Naive thymus-derived CD4-positive, alpha-beta T cell (primary cell): ENCODE data around the gene OCA2. TPM values are rescaled to one million over a fixed set of nuclear protein-coding genes. Genes with fewer than 3 reads are reported as not detected.

Source experiments
- ATAC-seq: fragments of 150-1000 bp; cut with Tn5 transposase; 2 replicates; pipeline ENCODE4 v1.10.0; 2021; ENCODE audit warnings: mild to moderate bottlenecking, moderate library complexity
- CTCF ChIA-PET: fragments of 350-600 bp; sonication (Branson Sonifier 250); formaldehyde crosslinking; loops from one replicate; lab custom pipeline; 2021; ENCODE audit warnings: antibody characterized with exemption; lab: Charles Lee
- POLR2A ChIA-PET: fragments of 350-600 bp; sonication (Branson Sonifier 250); formaldehyde crosslinking; loops from one replicate; lab custom pipeline; 2021; ENCODE audit warnings: antibody characterized with exemption, inconsistent platforms; lab: Charles Lee
- DNase-seq, 9 donors: peaks; one replicate each; pipeline versions ENCODE4 v3.0.0 to v3.0.0-alpha.2; 2020 to 2022; ENCODE audit warnings: mixed read lengths in 1 of 9
- H3K27ac ChIP-seq: one replicate; pipeline ENCODE4 v1.7.0; 2013; ENCODE audit warnings: mild to moderate bottlenecking, low read depth, low read length, moderate library complexity
- H3K27me3 ChIP-seq, 2 donors: one replicate each; pipeline ENCODE4 v1.7.0; 2013; ENCODE audit warnings: low read length in 2 of 2, mild to moderate bottlenecking in 2 of 2, moderate library complexity in 2 of 2; ENCODE audit not compliant: control insufficient read depth in 2 of 2, insufficient read depth in 2 of 2
- H3K36me3 ChIP-seq, 3 experiments: 1 replicate in 2 of 3; 2 replicates in 1 of 3; pipeline ENCODE4 v1.7.0; 2013; ENCODE audit warnings: low read length in 3 of 3, mild to moderate bottlenecking in 3 of 3, moderate library complexity in 1 of 3; ENCODE audit not compliant: insufficient read depth in 3 of 3, control insufficient read depth in 2 of 3
- H3K4me1 ChIP-seq, 2 donors: one replicate each; pipeline ENCODE4 v1.7.0; 2013; ENCODE audit warnings: low read length in 2 of 2, mild to moderate bottlenecking in 2 of 2, moderate library complexity in 1 of 2; ENCODE audit not compliant: control insufficient read depth in 2 of 2, insufficient read depth in 2 of 2
- H3K4me3 ChIP-seq: 2 replicates; pipeline ENCODE4 v1.7.0; 2013; ENCODE audit warnings: mild to moderate bottlenecking, low read length
- H3K9me3 ChIP-seq, 3 experiments: 1 replicate in 2 of 3; 2 replicates in 1 of 3; pipeline ENCODE4 v1.7.0; 2013; ENCODE audit warnings: low read length in 3 of 3; ENCODE audit not compliant: control insufficient read depth in 2 of 3
- H3K27ac Mint-ChIP-seq, 9 donors: one replicate each; pipeline ENCODE4 v1.8.0; 2020 to 2022; ENCODE audit warnings: mixed read lengths in 9 of 9, mild to moderate bottlenecking in 8 of 9, moderate library complexity in 5 of 9, inconsistent platforms in 2 of 9
- H3K27me3 Mint-ChIP-seq, 5 donors: one replicate each; pipeline ENCODE4 v1.8.0; 2021 to 2022; ENCODE audit warnings: mixed read lengths in 5 of 5, mild to moderate bottlenecking in 1 of 5
- H3K36me3 Mint-ChIP-seq, 5 donors: one replicate each; pipeline ENCODE4 v1.8.0; 2020 to 2022; ENCODE audit warnings: mixed read lengths in 5 of 5, mild to moderate bottlenecking in 3 of 5, inconsistent platforms in 1 of 5
- H3K4me1 Mint-ChIP-seq, 7 donors: one replicate each; pipeline ENCODE4 v1.8.0; 2020 to 2022; ENCODE audit warnings: mixed read lengths in 7 of 7, mild to moderate bottlenecking in 3 of 7, inconsistent platforms in 1 of 7
- H3K4me3 Mint-ChIP-seq, 10 donors: one replicate each; pipeline ENCODE4 v1.8.0; 2020 to 2022; ENCODE audit warnings: mild to moderate bottlenecking in 10 of 10, mixed read lengths in 10 of 10, moderate library complexity in 6 of 10, inconsistent platforms in 2 of 10
- H3K9me3 Mint-ChIP-seq, 11 donors: one replicate each; pipeline ENCODE4 v1.8.0; 2020 to 2022; ENCODE audit warnings: mixed read lengths in 11 of 11, mild to moderate bottlenecking in 4 of 11, inconsistent platforms in 1 of 11, moderate library complexity in 1 of 11
- intact Hi-C, 2 donors: fragments of 100-400 bp; cut with micrococcal nuclease; formaldehyde crosslinking; loops; one replicate each; pipeline ENCODE4 v1.15.1; 2023
- polyA plus RNA-seq, 2 donors: library from polyadenylated mRNA; unstranded; fragments of 300-500 nt; fragmentation: Illumina TruSeq; gene quantifications; one replicate each; pipeline ENCODE4 v1.2.3, GENCODE V29; 2021
- total RNA-seq, 6 experiments: library from RNA in 5 of 6; stranded (reverse) in 5 of 6; gene quantifications; 1 replicate in 5 of 6; 2 replicates in 1 of 6; pipeline ENCODE4 v1.2.3 and lab custom pipeline; 2021 to 2026

The OCA2 gene
- total and polyA plus RNA-seq, 7 experiments from 2014 or later: not detected

DNA sequence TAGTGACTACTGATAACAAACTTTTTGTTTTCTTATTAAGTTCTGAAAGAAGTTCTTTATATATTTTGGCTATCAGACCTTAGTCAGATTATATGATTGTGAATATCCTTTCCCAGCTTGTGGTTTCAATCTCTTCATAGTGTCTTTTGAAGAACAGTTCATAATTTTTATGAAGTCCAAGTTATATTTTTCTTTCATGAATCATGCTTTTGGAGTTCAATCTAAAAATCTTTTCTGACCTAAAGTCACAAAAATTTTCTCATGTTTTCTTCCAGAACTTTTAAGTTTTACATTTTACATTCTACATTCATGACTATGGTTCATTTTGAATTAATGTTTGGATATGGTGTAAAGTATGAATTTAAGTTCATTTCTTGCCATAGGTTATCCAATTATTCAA, 34.2 kb upstream of the OCA2 start:
- peak overlapping the region in 2 of 9 donors; percentile 97 for H3K27ac Mint-ChIP-seq
- peaks cover 4 to 57% (median 26%) of the 10 kb centered on the region in 5 donors for H3K36me3 Mint-ChIP-seq
- ATAC-seq (no peak), DNase-seq (no peak)
- intact Hi-C loops: no loop called here
- Histone ChIP-seq H3K4me1 (peaks cover 0 to 17% of the 10 kb centered on the region in 2 donors), H3K27me3 (no peaks in the 10 kb centered on the region), H3K36me3 (peaks cover 0 to 36% (median 0%) of the 10 kb centered on the region in 3 experiments), H3K27ac (no peak overlapping the region), H3K9me3 (no peaks in the 10 kb centered on the region), H3K4me3 (no peak overlapping the region)
- CTCF ChIA-PET: no interaction called here
- POLR2A ChIA-PET: no interaction called here
- peaks cover 0 to 3% (median 0%) of the 10 kb centered on the region in 11 donors for H3K9me3 Mint-ChIP-seq
- H3K4me1 Mint-ChIP-seq: peaks cover 8 to 77% (median 37%) of the 10 kb centered on the region in 7 donors
- H3K4me3 Mint-ChIP-seq: peak overlapping the region in 2 of 10 donors; percentile 14 to 77
- H3K27me3 Mint-ChIP-seq: no peaks in the 10 kb centered on the region

DNA sequence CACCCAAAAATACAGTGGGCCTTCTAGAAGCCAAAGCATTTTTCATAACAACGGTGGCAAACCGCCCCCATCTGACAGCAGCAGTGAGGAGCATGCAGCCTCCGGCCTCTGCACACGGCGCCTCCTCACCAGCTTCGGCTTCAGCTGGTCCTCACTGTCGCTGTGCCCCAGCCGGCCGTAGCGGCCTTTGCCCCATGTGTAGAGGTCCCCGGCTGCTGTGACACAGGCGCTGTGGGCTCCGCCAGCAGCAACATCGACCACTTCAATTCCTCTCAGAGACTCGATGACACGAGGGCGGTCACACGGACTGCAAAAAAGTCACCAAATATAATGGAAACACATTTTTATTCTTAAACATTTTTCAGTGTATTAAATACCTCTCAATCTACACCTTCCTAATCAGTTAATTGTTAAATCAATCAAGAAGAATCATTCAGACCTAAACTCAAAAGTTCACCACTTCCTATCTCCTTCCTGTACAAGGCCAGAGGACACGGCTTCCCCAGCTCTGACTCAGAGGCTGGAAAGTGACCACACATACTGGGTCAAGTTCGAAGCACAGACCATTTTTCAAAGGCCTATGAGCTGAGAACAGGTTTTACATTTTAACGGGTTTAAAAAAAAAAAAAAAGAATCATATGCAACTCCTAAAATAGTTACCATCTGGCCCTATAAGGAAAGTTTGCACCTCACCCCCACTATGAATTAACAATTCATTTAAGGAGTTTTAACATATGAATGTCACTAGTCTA, 33.6 kb upstream of the OCA2 start:
- Histone ChIP-seq H3K9me3 (no peaks in the 10 kb centered on the region), H3K4me1 (peaks cover 0 to 15% of the 10 kb centered on the region in 2 donors), H3K27me3 (no peaks in the 10 kb centered on the region), H3K27ac (no peak overlapping the region), H3K36me3 (peaks cover 0 to 36% (median 0%) of the 10 kb centered on the region in 3 experiments), H3K4me3 (no peak overlapping the region)
- H3K27ac Mint-ChIP-seq: peak overlapping the region in 2 of 9 donors; percentile 97
- POLR2A ChIA-PET: no interaction called here
- ATAC-seq (no peak), DNase-seq (peak in 1 of 9 donors; percentile 9)
- intact Hi-C loops: no loop called here
- CTCF ChIA-PET: no interaction called here
- peaks cover 7 to 59% (median 26%) of the 10 kb centered on the region in 5 donors for H3K36me3 Mint-ChIP-seq
- peak overlapping the region in 2 of 10 donors; percentile 14 to 77 for H3K4me3 Mint-ChIP-seq
- peaks cover 0 to 1% (median 0%) of the 10 kb centered on the region in 11 donors for H3K9me3 Mint-ChIP-seq
- peaks cover 8 to 76% (median 33%) of the 10 kb centered on the region in 7 donors for H3K4me1 Mint-ChIP-seq
- H3K27me3 Mint-ChIP-seq: no peaks in the 10 kb centered on the region

DNA sequence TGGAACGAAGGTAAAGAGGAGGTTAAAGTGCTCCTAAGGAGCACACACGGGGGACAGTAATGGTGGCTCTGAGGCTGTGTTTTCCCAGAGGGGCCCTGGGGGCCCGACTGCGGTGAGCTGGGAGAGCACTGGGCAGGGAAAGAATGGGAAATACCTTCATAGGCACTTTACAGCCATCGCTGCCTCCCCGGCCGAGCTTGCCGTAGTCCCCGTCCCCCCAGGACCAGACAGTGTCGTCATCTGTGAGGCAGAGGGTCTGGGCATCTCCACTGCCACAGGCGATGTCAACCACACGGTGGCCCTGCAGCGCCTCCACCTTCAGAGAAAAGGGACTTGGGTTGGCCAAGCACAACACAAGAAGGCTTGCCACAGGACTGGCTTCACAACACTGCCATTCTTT, 32.8 kb upstream of the OCA2 start:
- H3K27me3 Mint-ChIP-seq: no peaks in the 10 kb centered on the region
- peak overlapping the region in 1 of 9 donors; percentile 97 for H3K27ac Mint-ChIP-seq
- peak overlapping the region in 1 of 10 donors; percentile 77 for H3K4me3 Mint-ChIP-seq
- no peak for DNase-seq
- no peaks in the 10 kb centered on the region for H3K9me3 ChIP-seq
- no peak overlapping the region for H3K27ac ChIP-seq
- no peak for ATAC-seq
- intact Hi-C loops: no loop called here
- peaks cover 10 to 62% (median 29%) of the 10 kb centered on the region in 5 donors for H3K36me3 Mint-ChIP-seq
- H3K4me1 Mint-ChIP-seq: peaks cover 6 to 70% (median 26%) of the 10 kb centered on the region in 7 donors
- CTCF ChIA-PET: no interaction called here
- H3K9me3 Mint-ChIP-seq: peaks cover 0 to 1% (median 0%) of the 10 kb centered on the region in 11 donors
- H3K27me3 ChIP-seq: no peaks in the 10 kb centered on the region
- POLR2A ChIA-PET: no interaction called here
- peaks cover 0 to 7% of the 10 kb centered on the region in 2 donors for H3K4me1 ChIP-seq
- H3K4me3 ChIP-seq: no peak overlapping the region
- H3K36me3 ChIP-seq: peaks cover 0 to 36% (median 0%) of the 10 kb centered on the region in 3 experiments

DNA sequence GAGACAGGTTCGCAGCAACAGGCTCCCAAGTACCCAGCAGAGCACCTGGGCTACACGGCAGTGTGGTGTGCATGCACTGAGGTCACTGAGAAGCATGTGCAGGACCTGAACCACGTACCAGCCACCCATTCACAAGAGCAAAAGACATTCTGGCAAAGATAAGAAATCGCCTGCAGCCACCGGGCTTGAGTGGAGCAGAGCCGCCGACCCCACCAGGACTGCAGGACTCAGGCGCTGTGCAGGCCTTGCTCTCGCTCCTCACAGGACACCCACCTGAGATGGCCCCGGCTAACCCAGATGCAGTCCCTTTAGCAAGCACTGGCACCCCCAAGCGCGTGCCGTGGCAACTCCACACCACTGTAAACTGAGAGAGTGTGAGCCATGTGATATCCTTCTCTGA, 32.3 kb upstream of the OCA2 start:
- intact Hi-C loops: no loop called here
- Histone ChIP-seq H3K27me3 (no peaks in the 10 kb centered on the region), H3K9me3 (no peaks in the 10 kb centered on the region), H3K4me1 (peaks cover 0 to 2% of the 10 kb centered on the region in 2 donors), H3K4me3 (no peak overlapping the region), H3K27ac (no peak overlapping the region), H3K36me3 (peaks cover 0 to 36% (median 0%) of the 10 kb centered on the region in 3 experiments)
- H3K36me3 Mint-ChIP-seq: peaks cover 11 to 63% (median 26%) of the 10 kb centered on the region in 5 donors
- H3K27me3 Mint-ChIP-seq: no peaks in the 10 kb centered on the region
- ChIA-PET POLR2A (no interaction called here), CTCF (no interaction called here)
- peak overlapping the region in 3 of 9 donors; percentile 34 to 80 (median 71) for H3K27ac Mint-ChIP-seq
- no peaks in the 10 kb centered on the region for H3K9me3 Mint-ChIP-seq
- no peak overlapping the region for H3K4me3 Mint-ChIP-seq
- ATAC-seq: no peak
- peaks cover 2 to 66% (median 20%) of the 10 kb centered on the region in 7 donors for H3K4me1 Mint-ChIP-seq
- no peak for DNase-seq

DNA sequence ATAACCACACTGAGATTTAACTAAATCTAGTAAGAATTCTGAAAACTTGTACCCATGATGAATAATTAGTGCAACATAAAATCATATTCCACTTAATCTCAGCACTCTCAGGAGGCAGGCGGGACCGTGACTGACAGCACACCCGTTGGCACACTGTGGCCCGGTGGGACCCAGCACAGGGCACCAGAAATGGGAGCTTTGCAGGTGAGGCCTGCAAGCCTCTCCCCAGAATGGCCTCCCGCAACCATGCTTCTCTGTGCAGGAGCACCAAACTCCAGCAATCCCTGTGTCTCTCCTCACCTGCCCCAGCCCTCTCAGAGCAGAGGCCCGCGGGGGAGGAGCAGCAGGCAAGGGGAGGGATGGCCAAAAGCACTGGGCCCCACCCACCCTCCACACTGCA, 31.5 kb upstream of the OCA2 start:
- POLR2A ChIA-PET: no interaction called here
- Histone ChIP-seq H3K36me3 (peaks cover 0 to 36% (median 0%) of the 10 kb centered on the region in 3 experiments), H3K9me3 (no peaks in the 10 kb centered on the region), H3K27me3 (no peaks in the 10 kb centered on the region), H3K4me1 (no peaks in the 10 kb centered on the region), H3K27ac (no peak overlapping the region), H3K4me3 (no peak overlapping the region)
- peaks cover 0 to 64% (median 14%) of the 10 kb centered on the region in 7 donors for H3K4me1 Mint-ChIP-seq
- H3K4me3 Mint-ChIP-seq: no peak overlapping the region
- no peaks in the 10 kb centered on the region for H3K27me3 Mint-ChIP-seq
- ATAC-seq (no peak), DNase-seq (no peak)
- CTCF ChIA-PET: no interaction called here
- intact Hi-C loops: no loop called here
- H3K36me3 Mint-ChIP-seq: peaks cover 11 to 63% (median 25%) of the 10 kb centered on the region in 5 donors
- H3K9me3 Mint-ChIP-seq: no peaks in the 10 kb centered on the region
- peak overlapping the region in 1 of 9 donors; percentile 55 for H3K27ac Mint-ChIP-seq

DNA sequence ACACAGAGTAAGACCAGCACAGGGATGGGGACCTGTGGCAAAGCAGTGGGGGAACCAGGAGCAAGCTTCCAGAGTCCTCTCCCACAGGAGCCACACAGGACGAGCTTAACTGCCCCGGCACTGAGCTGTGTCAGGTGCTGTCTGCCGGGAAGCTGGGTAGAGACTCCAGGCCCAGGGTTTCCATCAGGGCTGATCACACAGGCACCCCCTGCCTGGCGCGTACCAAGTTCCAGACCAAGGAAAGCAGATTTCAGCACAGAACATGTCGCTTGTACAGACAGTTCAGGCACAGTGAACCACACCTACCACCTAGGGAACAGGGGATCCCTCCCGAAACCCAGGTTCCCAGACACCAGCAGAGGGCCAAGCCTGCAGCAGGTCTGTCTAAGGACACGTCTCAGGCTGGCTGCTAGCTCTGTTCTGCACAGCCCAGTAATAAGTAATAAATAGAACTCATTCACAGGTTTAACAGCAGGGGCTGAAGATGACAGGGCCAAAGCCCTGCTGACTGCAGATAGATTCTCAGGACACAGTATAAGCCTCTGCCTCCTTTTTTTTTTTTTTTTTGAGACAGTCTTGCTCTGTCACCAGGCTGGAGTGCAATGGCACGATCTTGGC, 30.2 kb upstream of the OCA2 start:
- Histone ChIP-seq H3K4me1 (no peaks in the 10 kb centered on the region), H3K4me3 (no peak overlapping the region), H3K9me3 (no peaks in the 10 kb centered on the region), H3K36me3 (peaks cover 0 to 41% (median 0%) of the 10 kb centered on the region in 3 experiments), H3K27me3 (no peaks in the 10 kb centered on the region), H3K27ac (no peak overlapping the region)
- Mint-ChIP-seq H3K4me3 (no peak overlapping the region), H3K27me3 (no peaks in the 10 kb centered on the region), H3K27ac (peak overlapping the region in 2 of 9 donors; percentile 38 to 56), H3K36me3 (peaks cover 8 to 59% (median 17%) of the 10 kb centered on the region in 5 donors), H3K9me3 (no peaks in the 10 kb centered on the region), H3K4me1 (peaks cover 0 to 50% (median 11%) of the 10 kb centered on the region in 7 donors)
- ChIA-PET CTCF (interaction anchor here (0.6 to 0.7 kb wide), 2 partner anchors 11 to 25 kb away, joined by 3 read pairs; no protein-coding TSS in a partner anchor), POLR2A (no interaction called here)
- intact Hi-C loops: loop anchor here (10.0 kb wide), 3 partner anchors 595 to 1245 kb away; no protein-coding TSS in a partner anchor
- DNase-seq: no peak
- ATAC-seq: no peak
